Loucy (cell line): Measurements from ENCODE around the gene ARHGAP42.

Experiments
- CTCF ChIP-seq: fragments of 200-600 bp; sonication (generic); conservative IDR thresholded peaks from 2 replicates; pipeline ENCODE4 v1.5.1; 2014; ENCODE audit warnings: mild to moderate bottlenecking, antibody characterized with exemption, low read length
- EZH2phosphoT487 ChIP-seq: fragments of 200-600 bp; IDR thresholded peaks from 2 replicates; pipeline ENCODE4 v1.6.1; 2018; ENCODE audit warnings: antibody characterized with exemption, mild to moderate bottlenecking, moderate library complexity, borderline replicate concordance

- TF ChIP-seq CTCF = no peak
- TF ChIP-seq EZH2phosphoT487 = no peak
These were observed 49.4 kb upstream of the ARHGAP42 start for GRCh38 chr11:100637706-100638105.
